ENCODE measurements around the gene PRKCA.

DNA sequence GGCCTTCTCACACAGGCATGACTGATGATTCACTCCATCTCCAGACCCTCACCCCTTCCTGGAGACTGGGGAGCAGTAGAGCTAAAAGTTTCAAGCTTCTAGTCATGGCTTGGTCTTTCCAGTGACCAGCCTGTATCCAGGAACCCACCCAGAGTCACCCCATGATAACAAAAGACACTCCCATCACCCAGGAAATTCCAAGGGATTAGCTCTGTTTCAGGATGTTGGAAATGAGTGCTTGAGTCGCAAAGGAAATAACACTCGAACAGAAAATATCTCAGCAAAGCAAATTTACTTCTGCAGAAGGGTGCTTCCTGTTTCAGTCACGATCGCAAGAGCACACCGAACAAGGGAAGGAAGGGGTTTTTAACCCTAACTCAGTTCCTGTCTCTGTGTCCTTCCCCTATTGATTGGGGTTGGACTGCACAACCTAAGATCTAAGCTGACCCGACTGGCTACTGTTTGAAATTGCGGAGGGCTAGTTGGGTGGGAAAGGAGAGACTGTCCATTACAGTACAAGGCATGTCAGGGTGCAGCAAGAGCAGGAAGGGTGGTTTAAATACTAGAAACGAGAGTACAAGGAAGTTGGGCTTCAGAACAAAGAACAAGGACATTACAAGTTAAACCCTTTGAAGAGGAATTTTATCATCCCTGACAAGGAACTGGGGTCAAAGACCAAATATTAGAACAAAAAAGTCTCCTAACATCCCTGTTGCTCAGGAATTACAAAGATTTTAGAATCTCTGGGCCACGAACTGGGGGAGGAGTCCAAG is 308.1 kb downstream of the PRKCA start:
- TF ChIP-seq, protein P1, sequence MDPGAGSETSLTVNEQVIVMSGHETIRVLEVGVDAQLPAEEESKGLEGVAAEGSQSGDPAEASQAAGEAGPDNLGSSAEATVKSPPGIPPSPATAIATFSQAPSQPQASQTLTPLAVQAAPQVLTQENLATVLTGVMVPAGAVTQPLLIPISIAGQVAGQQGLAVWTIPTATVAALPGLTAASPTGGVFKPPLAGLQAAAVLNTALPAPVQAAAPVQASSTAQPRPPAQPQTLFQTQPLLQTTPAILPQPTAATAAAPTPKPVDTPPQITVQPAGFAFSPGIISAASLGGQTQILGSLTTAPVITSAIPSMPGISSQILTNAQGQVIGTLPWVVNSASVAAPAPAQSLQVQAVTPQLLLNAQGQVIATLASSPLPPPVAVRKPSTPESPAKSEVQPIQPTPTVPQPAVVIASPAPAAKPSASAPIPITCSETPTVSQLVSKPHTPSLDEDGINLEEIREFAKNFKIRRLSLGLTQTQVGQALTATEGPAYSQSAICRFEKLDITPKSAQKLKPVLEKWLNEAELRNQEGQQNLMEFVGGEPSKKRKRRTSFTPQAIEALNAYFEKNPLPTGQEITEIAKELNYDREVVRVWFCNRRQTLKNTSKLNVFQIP (CRISPR knock-in tag; IDR thresholded peaks at IDR 0.05; ENCODE audit: borderline replicate concordance, low read depth): no peak
- TF ChIP-seq RARB (CRISPR knock-in tag; IDR thresholded peaks at IDR 0.05) (no peak), ZNF565 (CRISPR knock-in tag; conservative IDR thresholded peaks at IDR 0.05; ENCODE audit: low read depth) (no peak)
